ENCODE measurements around the gene AHNAK.

AHNAK gene

GRCh38 chr11:62443390-62444235 is 103.0 kb downstream of the AHNAK start:
- DNase-seq (ENCODE audit: low read depth), result no peak
- no peak for TF ChIP-seq CTCF (conservative IDR thresholded peaks at IDR 0.05; ENCODE audit: low read depth, low read length)
- peak overlapping the region; percentile 39 for H3K4me3 ChIP-seq (ENCODE audit: low read length)

- TF ChIP-seq CTCF (conservative IDR thresholded peaks at IDR 0.05; ENCODE audit: low read depth, low read length), result no peak
- DNase-seq (ENCODE audit: low read depth), result no peak
- no peak overlapping the region for H3K4me3 ChIP-seq (ENCODE audit: low read length)
Observed at GRCh38 chr11:62439785-62440602, 106.6 kb downstream of the AHNAK start.

GRCh38 chr11:62438641-62439040 is 108.0 kb downstream of the AHNAK start:
- H3K4me3 ChIP-seq (ENCODE audit: low read length), result no peak overlapping the region
- no peak for TF ChIP-seq CTCF (conservative IDR thresholded peaks at IDR 0.05; ENCODE audit: low read depth, low read length)
- DNase-seq (ENCODE audit: low read depth), result no peak

GRCh38 chr11:62437616-62438015 is 109.0 kb downstream of the AHNAK start:
- DNase-seq (ENCODE audit: low read depth), result no peak
- no peak overlapping the region for H3K4me3 ChIP-seq (ENCODE audit: low read length)
- TF ChIP-seq CTCF (conservative IDR thresholded peaks at IDR 0.05; ENCODE audit: low read depth, low read length), result no peak

- H3K4me3 ChIP-seq (ENCODE audit: low read length), result no peak overlapping the region
- TF ChIP-seq CTCF (conservative IDR thresholded peaks at IDR 0.05; ENCODE audit: low read depth, low read length), result no peak
- no peak for DNase-seq (ENCODE audit: low read depth)
Observed at GRCh38 chr11:62435846-62436660, 110.6 kb downstream of the AHNAK start.

- no peak for DNase-seq (ENCODE audit: low read depth)
- no peak overlapping the region for H3K4me3 ChIP-seq (ENCODE audit: low read length)
- TF ChIP-seq CTCF (conservative IDR thresholded peaks at IDR 0.05; ENCODE audit: low read depth, low read length), result no peak
Observed at GRCh38 chr11:62433904-62434276, 112.7 kb downstream of the AHNAK start.

Data from retinal pigment epithelial cell (primary cell).